ENCODE measurements around the gene SH3GLB1.

The SH3GLB1 gene

DNA sequence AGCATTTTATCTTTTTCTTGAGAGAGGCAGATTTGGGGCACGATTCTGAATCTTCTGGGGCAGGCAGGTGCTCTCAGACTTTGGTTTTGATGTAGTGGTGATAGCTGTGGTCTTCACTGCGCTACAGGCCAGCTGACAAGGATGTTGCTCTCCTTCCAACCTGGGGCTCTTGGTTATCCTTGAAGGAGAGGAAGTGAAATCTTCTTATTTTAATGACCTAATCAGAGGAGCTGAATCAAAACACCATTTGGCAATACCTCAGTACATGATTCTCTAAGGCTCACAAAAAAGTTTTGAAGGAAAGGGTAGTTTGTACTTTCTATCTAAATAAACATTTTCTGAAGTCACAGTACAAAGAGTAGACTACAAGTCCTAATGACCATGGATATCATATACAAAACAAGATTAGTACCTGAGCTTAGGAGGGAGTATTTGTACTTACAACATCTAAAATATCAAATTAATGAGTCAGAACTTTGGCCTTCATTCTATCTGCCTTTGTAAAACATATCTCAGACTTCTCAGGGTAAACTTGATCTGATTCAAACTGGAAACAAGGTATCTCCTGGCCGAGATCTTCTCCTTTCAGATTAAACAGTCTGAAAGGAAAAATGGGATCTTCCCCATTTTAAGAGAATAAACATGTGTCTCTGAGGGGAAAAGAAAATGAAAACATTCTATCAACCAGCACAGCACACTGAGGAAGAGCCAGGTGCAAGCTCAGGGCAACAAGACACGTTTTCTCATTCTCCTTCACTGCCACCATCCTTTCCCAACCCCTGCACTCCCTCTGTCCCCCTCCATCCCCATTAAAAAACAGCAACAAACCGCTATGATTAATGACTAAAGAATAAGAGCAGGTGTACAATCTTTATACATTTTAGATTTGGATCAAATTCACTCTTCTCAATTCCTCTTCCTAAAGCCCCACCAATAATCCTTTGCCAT lies 69.2 kb downstream of the SH3GLB1 start:
- no peak for DNase-seq
- TF ChIP-seq GATA1 (IDR thresholded peaks at IDR 0.05; ENCODE audit: low read depth, low read length) (no peak), POLR2A (IDR thresholded peaks at IDR 0.05; ENCODE audit: low read length) (no peak)

DNA sequence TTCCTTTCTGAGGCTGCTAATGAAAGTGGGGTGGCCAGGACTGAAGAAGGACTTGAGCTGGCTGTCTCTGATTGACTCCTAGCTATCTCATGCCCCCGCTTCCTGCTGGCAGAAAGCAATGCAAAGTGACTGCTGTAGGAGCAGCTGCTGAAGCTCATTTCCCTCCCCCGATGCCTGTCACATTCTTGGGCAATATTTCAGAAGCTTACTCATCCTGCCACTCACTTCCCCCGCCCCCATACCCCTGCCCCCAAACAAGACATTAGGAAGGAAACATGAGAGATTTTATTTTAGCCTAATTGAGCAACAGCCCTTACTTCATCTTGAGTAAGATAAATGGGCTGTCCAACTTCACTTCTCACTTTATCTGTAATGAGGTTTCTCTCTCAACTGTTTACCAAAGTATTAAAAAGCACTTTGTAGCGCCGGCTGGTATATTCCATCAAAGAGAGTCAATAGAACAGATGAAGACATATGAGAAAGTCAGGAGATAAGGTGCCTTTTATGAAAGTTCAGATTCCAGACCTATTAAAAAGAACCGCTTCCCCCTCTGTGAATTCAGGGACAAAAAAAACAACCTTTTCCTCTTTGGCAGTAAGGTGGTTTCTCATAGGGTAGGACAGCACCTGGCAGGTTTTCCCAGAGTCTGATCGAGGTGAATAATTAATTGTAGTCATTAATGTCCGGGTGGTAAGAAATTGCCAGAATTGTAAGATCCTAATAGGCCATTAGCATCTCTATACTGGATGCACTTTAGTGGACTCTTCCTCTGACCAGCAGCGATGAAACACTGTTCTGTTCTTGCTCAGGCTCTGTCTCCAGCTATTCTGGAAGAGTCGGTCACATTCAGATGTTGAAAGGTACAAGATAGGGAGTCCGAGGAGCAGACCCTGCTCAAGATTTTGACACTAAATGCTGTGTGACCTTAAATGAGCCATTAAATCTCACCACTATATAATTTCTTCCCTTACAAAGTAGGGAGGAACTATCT lies 70.2 kb downstream of the SH3GLB1 start:
- DNase-seq = peak in 1 of 2 experiments; percentile 31
- TF ChIP-seq GATA1 (IDR thresholded peaks at IDR 0.05; ENCODE audit: low read depth, low read length) = no peak
- no peak for TF ChIP-seq POLR2A (IDR thresholded peaks at IDR 0.05; ENCODE audit: low read length)

DNA sequence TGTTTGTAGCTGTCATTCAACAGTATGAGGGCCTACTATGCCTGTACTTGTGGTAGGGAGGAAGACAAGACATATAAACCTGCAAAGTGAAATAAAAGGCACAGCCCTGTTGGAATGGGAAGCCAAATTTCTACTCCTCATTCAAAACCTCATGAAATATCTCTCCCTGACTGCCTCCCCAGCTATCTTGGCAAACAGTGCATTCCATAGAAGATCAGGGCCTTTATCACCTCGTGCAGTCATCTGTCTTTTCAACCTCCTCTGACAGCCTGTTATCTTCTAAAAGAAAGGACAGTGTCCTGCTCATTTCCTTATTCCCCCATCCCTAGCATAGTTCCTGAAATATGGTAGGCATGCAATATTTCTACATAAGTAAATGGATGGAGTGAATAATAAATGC lies 71.0 kb downstream of the SH3GLB1 start:
- peak; percentile 16 to 59 for DNase-seq
- TF ChIP-seq GATA1 (IDR thresholded peaks at IDR 0.05; ENCODE audit: low read depth, low read length) (no peak), POLR2A (IDR thresholded peaks at IDR 0.05; ENCODE audit: low read length) (no peak)

DNA sequence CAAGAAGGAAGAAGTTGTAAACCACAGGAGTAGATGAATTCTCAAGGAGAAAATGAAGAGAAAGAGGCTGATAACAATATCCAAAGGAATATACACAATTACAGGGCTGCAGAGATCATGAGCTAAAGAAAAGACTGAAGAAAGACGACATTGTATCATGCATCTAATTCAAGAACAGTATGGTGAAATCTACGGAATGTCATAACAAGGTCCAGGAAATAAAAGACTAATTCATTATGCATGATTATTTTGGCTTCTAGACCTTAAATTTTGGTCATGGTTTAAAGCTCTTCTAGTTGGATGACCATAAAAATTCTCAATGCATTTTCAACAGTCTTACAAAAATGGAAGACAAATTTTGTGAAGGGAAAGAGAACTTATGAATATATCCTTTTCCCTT lies 71.7 kb downstream of the SH3GLB1 start:
- no peak for DNase-seq
- no peak for TF ChIP-seq POLR2A (IDR thresholded peaks at IDR 0.05; ENCODE audit: low read length)
- no peak for TF ChIP-seq GATA1 (IDR thresholded peaks at IDR 0.05; ENCODE audit: low read depth, low read length)

DNA sequence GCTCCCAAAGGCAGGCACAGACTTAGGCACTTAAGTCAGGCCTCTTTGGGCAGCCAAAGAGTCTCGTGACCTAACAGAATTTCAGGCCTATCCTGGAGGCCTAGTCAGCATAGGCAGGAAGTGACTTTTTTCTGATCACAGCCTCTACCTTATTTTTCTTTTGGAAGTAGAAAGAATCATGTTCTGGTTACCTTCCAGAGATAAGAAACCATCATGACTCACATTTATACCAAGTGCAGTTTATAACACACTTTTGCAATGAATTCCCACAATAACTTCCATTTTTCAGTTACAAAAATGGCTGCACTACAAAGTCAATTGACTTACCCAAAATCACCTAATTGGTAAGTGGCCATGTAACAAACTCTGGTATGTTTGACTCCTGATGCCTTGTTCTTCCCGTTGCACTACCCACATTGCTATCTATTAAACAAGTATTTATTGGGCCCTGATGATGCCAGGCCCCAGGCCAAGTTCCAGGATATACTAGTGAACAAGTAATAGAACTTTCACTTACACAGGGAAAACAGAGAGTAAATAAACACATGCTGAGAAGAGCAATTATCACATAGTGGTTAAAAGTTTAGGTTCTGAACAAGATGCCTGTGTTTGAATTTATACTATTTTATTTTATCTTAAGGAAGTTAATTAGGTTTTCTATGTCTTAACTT lies 74.3 kb downstream of the SH3GLB1 start:
- TF ChIP-seq POLR2A (IDR thresholded peaks at IDR 0.05; ENCODE audit: low read length) (no peak), GATA1 (IDR thresholded peaks at IDR 0.05; ENCODE audit: low read depth, low read length) (no peak)
- no peak for DNase-seq

DNA sequence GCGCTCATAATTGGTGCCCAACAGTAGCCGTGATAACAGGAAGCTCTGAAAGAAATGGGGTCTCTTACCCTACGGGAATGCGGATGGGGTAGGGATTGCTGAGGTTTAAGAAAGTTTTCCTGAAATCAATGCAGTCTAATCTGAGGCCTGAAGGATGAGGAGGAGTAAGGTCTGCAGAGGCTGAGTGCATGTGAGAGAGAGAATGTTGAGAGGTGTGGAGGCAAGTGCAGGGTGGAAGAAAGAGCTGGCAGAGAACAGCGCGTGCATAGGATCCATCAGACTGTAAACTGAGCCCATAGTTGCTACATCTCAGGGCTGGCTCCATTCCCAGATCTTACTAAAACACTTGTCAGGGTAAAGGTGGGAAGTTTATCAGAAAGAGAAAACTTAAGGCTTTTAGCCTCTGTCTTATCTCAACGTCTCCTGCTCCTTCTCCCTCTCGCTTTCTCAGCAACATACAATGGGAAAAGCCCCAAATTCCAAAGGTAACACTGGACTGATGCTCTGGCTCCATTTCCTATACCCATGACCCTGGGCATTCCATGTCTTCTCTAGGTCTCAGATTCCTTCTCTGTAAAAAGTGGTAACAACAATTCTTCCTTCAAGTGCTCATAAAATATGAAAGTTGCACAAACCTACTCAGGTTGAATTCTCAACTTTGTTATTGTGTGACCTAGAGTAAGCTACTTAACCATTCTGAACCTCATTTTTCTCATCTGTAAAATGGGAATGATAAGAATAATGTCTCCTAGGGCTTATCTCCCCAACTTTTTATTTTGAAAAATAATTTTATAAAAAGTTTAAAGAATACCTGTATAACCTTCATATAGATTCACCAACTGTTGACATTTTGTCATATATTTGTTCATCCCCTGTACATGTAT lies 75.2 kb downstream of the SH3GLB1 start:
- TF ChIP-seq GATA1 (IDR thresholded peaks at IDR 0.05; ENCODE audit: low read depth, low read length) (no peak), POLR2A (IDR thresholded peaks at IDR 0.05; ENCODE audit: low read length) (no peak)
- DNase-seq = no peak

DNA sequence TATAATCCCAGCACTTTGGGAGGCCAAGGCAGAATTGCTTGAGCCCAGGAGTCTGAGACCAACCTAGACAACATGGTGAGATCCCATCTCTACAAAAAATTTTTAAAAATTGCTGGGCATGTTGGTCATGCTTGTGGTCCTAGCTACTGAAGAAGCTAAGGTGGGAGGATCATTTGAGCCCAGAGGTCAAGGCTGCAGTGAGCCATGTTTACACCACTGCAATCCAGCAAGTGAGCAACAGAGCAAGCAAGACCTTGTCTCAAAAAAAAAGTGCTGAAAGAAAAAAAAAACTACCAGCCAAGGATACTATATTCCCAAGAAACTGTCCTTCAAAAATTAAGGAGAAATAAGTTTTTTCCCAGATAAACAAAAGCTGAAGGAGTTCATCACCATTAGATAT lies 78.1 kb downstream of the SH3GLB1 start:
- no peak for DNase-seq
- TF ChIP-seq POLR2A (IDR thresholded peaks at IDR 0.05; ENCODE audit: low read length) (no peak), GATA1 (IDR thresholded peaks at IDR 0.05; ENCODE audit: low read depth, low read length) (no peak)

DNA sequence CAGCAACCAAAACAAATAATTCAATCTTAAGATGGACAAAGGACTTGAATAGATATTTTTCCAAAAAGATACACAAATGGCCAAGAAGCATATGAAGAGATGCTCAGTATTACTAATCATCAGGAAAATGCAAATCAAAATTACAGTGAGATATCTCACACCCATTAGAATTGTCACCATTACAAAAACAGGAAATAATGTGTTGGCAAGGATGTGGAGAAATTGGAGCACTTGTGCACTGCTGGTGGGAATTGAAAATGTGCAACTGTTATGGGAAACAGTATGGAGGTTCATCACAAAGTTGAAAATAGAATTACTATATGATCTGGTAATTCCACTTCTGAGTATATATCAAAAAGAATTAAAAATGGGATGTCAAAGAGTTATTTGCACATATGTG lies 83.2 kb downstream of the SH3GLB1 start:
- DNase-seq = no peak
- no peak for TF ChIP-seq GATA1 (IDR thresholded peaks at IDR 0.05; ENCODE audit: low read depth, low read length)

DNA sequence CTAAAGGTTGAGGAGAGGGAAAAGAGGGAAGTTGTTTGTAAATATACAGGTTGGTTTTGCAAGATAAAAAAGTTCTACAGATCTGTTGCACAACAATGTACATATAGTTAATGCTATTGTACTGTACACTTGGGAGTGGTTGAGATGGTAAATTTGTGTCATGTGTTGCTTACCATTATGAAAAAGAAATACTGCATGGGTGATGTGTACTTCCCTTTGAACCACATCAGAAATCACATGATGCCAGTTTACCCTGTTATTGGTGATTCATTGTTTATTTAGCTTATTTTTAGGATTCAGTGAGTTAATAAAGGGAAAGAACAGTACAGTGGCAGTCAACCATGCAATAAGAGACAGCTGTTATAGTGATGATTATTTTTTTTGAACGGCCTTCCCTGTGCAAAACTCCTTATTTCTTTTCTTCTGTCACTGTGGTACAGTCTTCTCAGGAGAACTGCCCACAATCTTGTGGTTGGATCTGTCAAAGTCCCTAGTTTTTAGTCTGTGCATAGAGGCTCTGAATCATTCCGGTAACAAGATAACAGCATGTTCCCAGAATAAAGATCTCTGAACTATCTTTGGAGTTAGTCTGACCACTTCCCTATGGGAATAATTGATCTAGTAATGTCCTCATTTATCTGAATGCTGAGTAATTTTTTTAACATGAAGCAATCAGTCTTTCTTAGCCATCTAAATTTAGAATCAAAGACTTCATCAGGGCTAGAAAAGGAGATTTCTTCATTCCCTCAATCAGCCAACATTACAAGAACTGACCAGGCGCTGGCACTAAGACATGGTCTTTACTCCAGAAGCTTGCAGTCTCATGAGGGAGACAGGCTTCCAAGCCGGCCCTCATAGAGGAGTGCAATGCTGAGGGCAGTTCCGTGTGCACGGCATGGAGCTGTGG lies 84.2 kb downstream of the SH3GLB1 start:
- no peak for DNase-seq

DNA sequence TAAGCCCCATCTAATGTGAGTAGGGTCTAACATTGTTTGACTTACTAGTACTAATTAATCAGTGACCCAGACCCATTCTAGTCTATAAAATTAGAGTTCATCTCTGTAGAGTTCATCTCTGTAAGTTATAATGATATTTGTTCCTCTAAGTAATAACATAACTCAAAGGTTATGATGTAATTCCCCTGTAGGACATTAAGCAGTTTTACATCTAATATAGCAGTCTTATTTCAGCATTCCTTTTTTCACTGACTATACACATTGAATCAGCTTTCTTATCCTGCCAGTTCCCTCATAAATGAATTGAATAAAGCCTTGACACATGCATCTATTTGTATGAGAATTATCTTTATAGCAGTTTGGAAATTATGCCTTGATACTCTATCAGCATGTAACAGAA lies 90.9 kb downstream of the SH3GLB1 start:
- DNase-seq = no peak
- TF ChIP-seq POLR2A (IDR thresholded peaks at IDR 0.05; ENCODE audit: low read length) (no peak), GATA1 (IDR thresholded peaks at IDR 0.05; ENCODE audit: low read depth, low read length) (no peak)

More for the DNA sequence above, 84.2 kb downstream of the SH3GLB1 start:
- TF ChIP-seq POLR2A (IDR thresholded peaks at IDR 0.05; ENCODE audit: low read length) = no peak

Data from erythroblast (primary cell).